K562 (cell line): ENCODE measurements around the gene ECT2L. TPM values are rescaled to one million over a fixed set of nuclear protein-coding genes. Genes with fewer than 3 reads are reported as not detected.

ENCODE experiments used
- ATAC-seq: fragments of 200-7000 bp; cut with Tn5 transposase; 3 replicates; pipeline ENCODE4 v1.9.1; 2020; ENCODE audit warnings: moderate library complexity
- BruUV-seq: library from RNA; stranded (reverse); fragments of 400-500 nt; replicated peaks from 2 replicates; lab custom pipeline; 2021; lab: Mats Ljungman, UMichigan
- CTCF ChIA-PET: fragments of 300-600 bp; formaldehyde crosslinking; extraction: SDS; loops from one replicate; lab custom pipeline; 2021; ENCODE audit warnings: low intra/inter-chr PET ratio; lab: Yijun Ruan, JAX
- POLR2A ChIA-PET: fragments of 300-600, 350-650 bp; sonication (Branson Sonifier 250); formaldehyde crosslinking; extraction: SDS; loops from one replicate; lab custom pipeline; 2021; ENCODE audit warnings: antibody characterized with exemption, inconsistent platforms; lab: Yijun Ruan, JAX
- DNase-seq, 4 experiments: peaks; one replicate each; pipeline versions ENCODE4 v3.0.0 to v3.0.0-alpha.2; 2011 to 2018; ENCODE audit warnings: low spot score in 3 of 4, mixed read lengths in 3 of 4; ENCODE audit errors: extremely low read depth in 1 of 4
- FAIRE-seq: peaks from 2 replicates; lab custom pipeline; 2011; peaks lifted over from hg19 to GRCh38; lab: Jason Lieb, UNC
- H2AFZ ChIP-seq: 2 replicates; pipeline ENCODE4 v1.6.0; 2011; ENCODE audit warnings: low read depth, low read length, control low read depth, inconsistent platforms
- H3K27ac ChIP-seq: fragments of 200-600 bp; 3 replicates; pipeline ENCODE4 v1.8.0; 2011; ENCODE audit warnings: low read depth, mild to moderate bottlenecking, control low read depth, inconsistent platforms, low read length, moderate library complexity, mixed read lengths; ENCODE audit errors: extremely low read depth
- H3K27me3 ChIP-seq, 2 experiments: fragments of 300-600 bp in 1 of 2; 2 replicates in 1 of 2; 3 replicates in 1 of 2; pipeline versions ENCODE4 v1.6.0 to v1.8.0; 2011; ENCODE audit warnings: inconsistent platforms in 2 of 2, low read length in 2 of 2, mild to moderate bottlenecking in 1 of 2, mixed read lengths in 1 of 2, moderate library complexity in 1 of 2; ENCODE audit not compliant: control insufficient read depth in 2 of 2, insufficient read depth in 2 of 2
- H3K36me3 ChIP-seq: fragments of 300-600 bp; 3 replicates; pipeline ENCODE4 v1.8.0; 2011; ENCODE audit warnings: mild to moderate bottlenecking, low read length, inconsistent platforms; ENCODE audit not compliant: control insufficient read depth, insufficient read depth
- H3K4me1 ChIP-seq, 2 experiments: fragments of 200-600 bp in 1 of 2; replicated peaks in 1 of 2; 2 replicates in 1 of 2; 3 replicates in 1 of 2; pipeline versions ENCODE4 v1.5.1 to v1.8.0; 2011; ENCODE audit warnings: inconsistent platforms in 2 of 2, low read length in 2 of 2, mild to moderate bottlenecking in 1 of 2, mixed read lengths in 1 of 2, moderate library complexity in 1 of 2; ENCODE audit not compliant: control insufficient read depth in 2 of 2, insufficient read depth in 2 of 2
- H3K4me2 ChIP-seq: 2 replicates; pipeline ENCODE4 v1.6.1; 2011; ENCODE audit warnings: low read length, control low read depth, inconsistent platforms, mixed read lengths; ENCODE audit not compliant: insufficient read depth
- H3K4me3 ChIP-seq: fragments of 200-600 bp; sonication (generic), shearing (Covaris generic); 2 replicates; pipeline ENCODE4 v1.5.1; 2016; ENCODE audit warnings: control low read depth, inconsistent platforms
- H3K79me2 ChIP-seq: fragments of 200-600 bp; 3 replicates; pipeline ENCODE4 v1.8.0; 2011; ENCODE audit warnings: low read length, inconsistent platforms; ENCODE audit not compliant: control insufficient read depth, insufficient read depth
- H3K9ac ChIP-seq, 2 experiments: 2 replicates each; pipeline versions ENCODE4 v1.6.0 to v1.6.1; 2011; ENCODE audit warnings: low read depth in 2 of 2, low read length in 2 of 2, control low read depth in 1 of 2, inconsistent platforms in 1 of 2, mild to moderate bottlenecking in 1 of 2, mixed read lengths in 1 of 2; ENCODE audit not compliant: insufficient read depth in 1 of 2
- H3K9me1 ChIP-seq: one replicate; pipeline ENCODE4 v1.6.0; 2011; ENCODE audit warnings: inconsistent platforms, mild to moderate bottlenecking, low read length, moderate library complexity; ENCODE audit not compliant: control insufficient read depth, insufficient read depth
- H3K9me3 ChIP-seq: replicated peaks from 2 replicates; pipeline ENCODE4 v1.5.1; 2011; ENCODE audit warnings: low read depth, low read length, inconsistent platforms; ENCODE audit not compliant: control insufficient read depth, insufficient read depth
- H4K20me1 ChIP-seq: replicated peaks from 2 replicates; pipeline ENCODE4 v1.6.1; 2011; ENCODE audit warnings: low read length, inconsistent platforms, mixed read lengths; ENCODE audit not compliant: control insufficient read depth, insufficient read depth
- CGGBP1 ChIP-seq: fragments of 250-450 bp; sonication (Bioruptor Pico); IDR thresholded peaks from 2 replicates; pipeline ENCODE4 v1.9.0; 2021; ENCODE audit warnings: mild to moderate bottlenecking
- DLX4 ChIP-seq: fragments of 250-450 bp; sonication (Bioruptor Pico); IDR thresholded peaks from 2 replicates; pipeline ENCODE4 v1.6.1; 2021; ENCODE audit warnings: mild to moderate bottlenecking
- GABPB2 ChIP-seq: fragments of 250-450 bp; sonication (Bioruptor Pico); conservative IDR thresholded peaks from 2 replicates; pipeline ENCODE4 v1.5.1; 2021; ENCODE audit warnings: mild to moderate bottlenecking
- GATAD2B ChIP-seq: fragments of 450-650 bp; IDR thresholded peaks from 2 replicates; pipeline ENCODE4 v1.6.1; 2017; ENCODE audit warnings: mild to moderate bottlenecking, borderline replicate concordance
- HDAC2 ChIP-seq: fragments of 450-650 bp; IDR thresholded peaks from 2 replicates; pipeline ENCODE4 v1.6.1; 2016; ENCODE audit warnings: mild to moderate bottlenecking
- SP2 ChIP-seq: IDR thresholded peaks from 2 replicates; pipeline ENCODE4 v1.6.1; 2011; ENCODE audit warnings: mild to moderate bottlenecking, low read depth, low read length, moderate library complexity; ENCODE audit not compliant: poor library complexity, severe bottlenecking; ENCODE audit errors: extremely low read depth
- TCFL5 ChIP-seq: fragments of 250-450 bp; sonication (Bioruptor Pico); conservative IDR thresholded peaks from 2 replicates; pipeline ENCODE4 v1.6.1; 2021; ENCODE audit warnings: mild to moderate bottlenecking, moderate library complexity, matching md5 sums
- WHSC1 ChIP-seq: IDR thresholded peaks from one replicate; pipeline ENCODE4 v1.6.1; 2012; ENCODE audit warnings: low read length, control low read depth, inconsistent platforms
- YY1 ChIP-seq, 3 experiments: IDR thresholded peaks; 2 replicates each; pipeline ENCODE4 v1.6.1; 2011; ENCODE audit warnings: low read length in 2 of 3, mild to moderate bottlenecking in 2 of 3, moderate library complexity in 2 of 3, borderline replicate concordance in 1 of 3, control low read depth in 1 of 3, low read depth in 1 of 3; ENCODE audit not compliant: insufficient read depth in 3 of 3, insufficient replicate concordance in 2 of 3, control insufficient read depth in 1 of 3, insufficient read length in 1 of 3; ENCODE audit errors: extremely low read depth in 1 of 3
- ZBTB33 ChIP-seq: sonication (generic); formaldehyde crosslinking; IDR thresholded peaks from 2 replicates; pipeline ENCODE4 v1.8.1; 2023; ENCODE audit warnings: mild to moderate bottlenecking, missing genetic modification reagents
- ZNF263 ChIP-seq: sonication (generic); formaldehyde crosslinking; IDR thresholded peaks from 2 replicates; pipeline ENCODE4 v1.8.0; 2022; ENCODE audit warnings: mild to moderate bottlenecking, missing genetic modification reagents, borderline replicate concordance
- WGBS: fragments of 100-300 bp; shearing (Covaris generic); methylation state at CpG from one replicate; pipeline ENCODE4 v1.1.6; 2016; ENCODE audit warnings: low coverage, mixed read lengths; ENCODE audit not compliant: insufficient coverage; ENCODE audit errors: missing lambda C conversion rate; 5-methylcytosine and 5-hydroxymethylcytosine counted together
- in situ Hi-C: fragments of 300-500 bp; cut with MboI; formaldehyde crosslinking; loops from 4 replicates; pipeline ENCODE4 v1.15.0; 2018; ENCODE audit warnings: inconsistent platforms, mixed read lengths
- intact Hi-C: fragments of 100-400 bp; cut with micrococcal nuclease; formaldehyde crosslinking; loops from 2 replicates; pipeline ENCODE4 v1.14.2; 2022
- polyA plus RNA-seq, 8 experiments: library from polyadenylated mRNA; depleted of rRNA in 4 of 8; stranded (reverse) in 5 of 8; unstranded in 3 of 8; fragments of >200 nt; fragmentation: Nextera tagmentation in 2 of 8; fragmentation: Illumina TruSeq in 1 of 8; extraction: Ambion mirVana in 2 of 8; extraction: Trizol in 1 of 8; gene quantifications; 2 replicates each; pipeline versions ENCODE4 v1.2.1 to v1.2.3, GENCODE V29; 2011 to 2014; ENCODE audit warnings: inconsistent platforms in 1 of 8, missing spikeins in 1 of 8
- total RNA-seq, 7 experiments: library from RNA; depleted of rRNA in 6 of 7; stranded (reverse); fragments of >200 nt in 6 of 7; fragmentation: Illumina TruSeq in 2 of 7; extraction: Trizol in 2 of 7; gene quantifications; 2 replicates each; pipeline versions ENCODE4 v1.2.1 to v1.2.3, GENCODE V29; 2011 to 2021; ENCODE audit warnings: low replicate concordance in 1 of 7

Gene ECT2L
- total and polyA plus RNA-seq, 9 of the 15 experiments (the other 6 are each of a cell fraction or from before 2014, with no cell fraction given) = 0.03 to 0.04 TPM; not detected in 7

GRCh38 chr6:138873191-138873590, 77.3 kb downstream of the ECT2L start:
- in situ Hi-C loops (no loop called here), intact Hi-C loops (no loop called here)
- H3K4me1 ChIP-seq = no peaks in the 10 kb centered on the region
- H3K9me3 ChIP-seq = no peaks in the 10 kb centered on the region
- ChIA-PET CTCF (no interaction called here), POLR2A (no interaction called here)
- BruUV-seq = no TSS peak
- DNase-seq (no peak), FAIRE-seq (no peak), ATAC-seq (no peak)
- H3K4me2 ChIP-seq = no peak overlapping the region
- 4% methylated on average over 8 of the region's 8 CpGs for WGBS
- TF ChIP-seq GABPB2 (CRISPR knock-in tag) = no peak
- no peak for TF ChIP-seq GATAD2B
- no peak for TF ChIP-seq SP2
- TF ChIP-seq TCFL5 (CRISPR knock-in tag) = no peak
- no peak for TF ChIP-seq WHSC1
- no peak for TF ChIP-seq YY1 (IDR thresholded peaks at IDR 0.05; ENCODE audit: borderline replicate concordance in 1 of 3, control insufficient read depth in 1 of 3, extremely low read depth in 1 of 3, insufficient read depth in 3 of 3, insufficient read length in 1 of 3, insufficient replicate concordance in 2 of 3, low read depth in 1 of 3, low read length in 2 of 3)
- TF ChIP-seq DLX4 (CRISPR knock-in tag) = no peak
- TF ChIP-seq CGGBP1 (CRISPR knock-in tag) = no peak
- no peak for TF ChIP-seq ZNF263 (CRISPR knock-in tag)
- no peak for TF ChIP-seq HDAC2
- TF ChIP-seq ZBTB33 = no peak
- no peak overlapping the region for H3K9ac ChIP-seq
- no peaks in the 10 kb centered on the region for H3K36me3 ChIP-seq
- peaks cover 30 to 35% of the 10 kb centered on the region in 2 experiments for H3K27me3 ChIP-seq
- no peak overlapping the region for H3K4me3 ChIP-seq
- H3K9me1 ChIP-seq = no peaks in the 10 kb centered on the region
- H3K27ac ChIP-seq = no peak overlapping the region
- H4K20me1 ChIP-seq = no peaks in the 10 kb centered on the region
- no peak overlapping the region for H2AFZ ChIP-seq
- H3K79me2 ChIP-seq = no peaks in the 10 kb centered on the region
